ENCODE measurements around the gene PTPN6. TPM values are rescaled to one million over a fixed set of nuclear protein-coding genes. Genes with fewer than 3 reads are reported as not detected.

The PTPN6 gene
- total RNA-seq, 2 experiments from 2014 or later: 37.1 to 116 TPM

GRCh38 chr12:6936636-6937480, 14.3 kb upstream of the PTPN6 start:
- Histone ChIP-seq H3K27ac (ENCODE audit: low read depth, low read length, poor library complexity, severe bottlenecking) (peak overlapping the region; percentile 87), H2AFZ (ENCODE audit: low read length) (peak overlapping the region; percentile 18; the same call in 1 of the 2 replicates), H3K9me2 (ENCODE audit: insufficient read depth, low read length) (no peaks in the 10 kb centered on the region), H3K4me1 (ENCODE audit: insufficient read depth, low read length, poor library complexity, severe bottlenecking) (peaks cover 20% of the 10 kb centered on the region), H3K9me3 (ENCODE audit: low read length) (no peaks in the 10 kb centered on the region), H3K79me2 (ENCODE audit: insufficient read depth, low read depth, low read length) (peaks cover 5% of the 10 kb centered on the region; the same call in 1 of the 2 replicates), H3K4me3 (ENCODE audit: low read depth, low read length, poor library complexity, severe bottlenecking) (peak overlapping the region; percentile 81), H3K36me3 (ENCODE audit: insufficient read depth, low read length) (peaks cover 7% of the 10 kb centered on the region; the same call in 1 of the 2 replicates), H4K20me1 (ENCODE audit: insufficient read depth, low read length) (no peaks in the 10 kb centered on the region), H3K4me2 (ENCODE audit: low read length) (peak overlapping the region; percentile 86)
- CTCF ChIA-PET (ENCODE audit: unreplicated experiment): interaction anchor here (0.6 to 1.0 kb wide), 2 partner anchors 45 to 64 kb away, joined by 3 to 5 read pairs; partner anchors contain the start of gene SPSB2
- BruUV-seq (replicated peaks): no TSS peak
- intact Hi-C loops (cut with micrococcal nuclease; ENCODE audit: unreplicated experiment): loop anchor here (2.0 to 5.0 kb wide), 3 partner anchors 35 to 64 kb away; partner anchors contain the start of genes EMG1, PHB2 and SPSB2
- no peak for TF ChIP-seq EZH2phosphoT487 (IDR thresholded peaks at IDR 0.05; ENCODE audit: borderline replicate concordance, low read depth, low read length)
- TF ChIP-seq CTCF (conservative IDR thresholded peaks at IDR 0.05; ENCODE audit: low read length): peak; percentile 67
- POLR2A ChIA-PET: interaction anchor here (0.6 to 2.3 kb wide), 8 partner anchors 9 to 56 kb away, joined by 3 to 8 read pairs (median 4); partner anchors contain the start of gene LRRC23
- peak; percentile 82 for DNase-seq (ENCODE audit: low spot score)

- Histone ChIP-seq H3K79me2 (ENCODE audit: insufficient read depth, low read depth, low read length) (peaks cover 5% of the 10 kb centered on the region; the same call in 1 of the 2 replicates), H4K20me1 (ENCODE audit: insufficient read depth, low read length) (no peaks in the 10 kb centered on the region), H3K36me3 (ENCODE audit: insufficient read depth, low read length) (peaks cover 7% of the 10 kb centered on the region; the same call in 1 of the 2 replicates), H2AFZ (ENCODE audit: low read length) (peak overlapping the region; percentile 65; the same call in 1 of the 2 replicates), H3K9me2 (ENCODE audit: insufficient read depth, low read length) (no peaks in the 10 kb centered on the region), H3K4me1 (ENCODE audit: insufficient read depth, low read length, poor library complexity, severe bottlenecking) (peaks cover 15% of the 10 kb centered on the region), H3K4me3 (ENCODE audit: low read depth, low read length, poor library complexity, severe bottlenecking) (peak overlapping the region; percentile 81), H3K27ac (ENCODE audit: low read depth, low read length, poor library complexity, severe bottlenecking) (peak overlapping the region; percentile 87), H3K4me2 (ENCODE audit: low read length) (peak overlapping the region; percentile 86), H3K9me3 (ENCODE audit: low read length) (no peaks in the 10 kb centered on the region)
- DNase-seq (ENCODE audit: low spot score): peak; percentile 98
- ChIA-PET CTCF (ENCODE audit: unreplicated experiment) (interaction anchor here (0.7 to 1.4 kb wide), 4 partner anchors 12 to 86 kb away, joined by 3 to 5 read pairs (median 4); partner anchors contain the start of genes CDCA3 and SPSB2), POLR2A (interaction anchor here (0.5 to 2.3 kb wide), 6 partner anchors 8 to 39 kb away, joined by 3 to 7 read pairs (median 4); no protein-coding TSS in a partner anchor)
- BruUV-seq (replicated peaks): TSS peak; percentile 84
- no peak for TF ChIP-seq EZH2phosphoT487 (IDR thresholded peaks at IDR 0.05; ENCODE audit: borderline replicate concordance, low read depth, low read length)
- TF ChIP-seq CTCF (conservative IDR thresholded peaks at IDR 0.05; ENCODE audit: low read length): peak; percentile 93
- intact Hi-C loops (cut with micrococcal nuclease; ENCODE audit: unreplicated experiment): loop anchor here (2.0 to 5.0 kb wide), 3 partner anchors 35 to 65 kb away; partner anchors contain the start of genes EMG1, PHB2 and SPSB2
Measured at GRCh38 chr12:6937481-6938352, 13.4 kb upstream of the PTPN6 start.
